NCI-H510A treated with DMSO at 0.1 percent for 48 hours (cell line): Measurements from ENCODE around the gene BCL6B.

Experiments used
- DNase-seq: peaks from one replicate; lab custom pipeline; 2025; lab: John Stamatoyannopoulos, UW

Gene BCL6B

GRCh38 chr17:7007143-7007542, 15.7 kb upstream of the BCL6B start:
- no peak for DNase-seq

GRCh38 chr17:7010523-7010922, 12.3 kb upstream of the BCL6B start:
- DNase-seq, result no peak

- DNase-seq, result no peak
Observed at GRCh38 chr17:7011415-7011814, 11.4 kb upstream of the BCL6B start.

DNA sequence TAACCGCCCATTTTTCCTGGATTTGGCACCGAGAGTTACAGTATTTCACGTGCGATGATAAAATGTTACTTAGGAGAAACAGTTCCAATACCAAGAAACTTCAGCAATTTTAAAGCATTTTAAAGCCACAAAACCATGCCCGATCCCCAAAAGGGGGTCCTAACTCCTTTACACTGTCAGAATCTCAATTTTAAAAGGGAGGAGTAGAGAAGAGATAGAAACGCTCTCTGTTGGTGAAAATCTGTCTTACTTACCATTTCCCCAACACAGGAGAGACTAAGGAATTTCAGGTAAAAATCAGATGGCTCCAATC, 11.0 kb upstream of the BCL6B start:
- DNase-seq, result no peak

- peak; percentile 87 for DNase-seq
Observed at GRCh38 chr17:7014261-7014994, 8.4 kb upstream of the BCL6B start.

- DNase-seq, result no peak
Observed at GRCh38 chr17:7014995-7015958, 7.6 kb upstream of the BCL6B start.

DNA sequence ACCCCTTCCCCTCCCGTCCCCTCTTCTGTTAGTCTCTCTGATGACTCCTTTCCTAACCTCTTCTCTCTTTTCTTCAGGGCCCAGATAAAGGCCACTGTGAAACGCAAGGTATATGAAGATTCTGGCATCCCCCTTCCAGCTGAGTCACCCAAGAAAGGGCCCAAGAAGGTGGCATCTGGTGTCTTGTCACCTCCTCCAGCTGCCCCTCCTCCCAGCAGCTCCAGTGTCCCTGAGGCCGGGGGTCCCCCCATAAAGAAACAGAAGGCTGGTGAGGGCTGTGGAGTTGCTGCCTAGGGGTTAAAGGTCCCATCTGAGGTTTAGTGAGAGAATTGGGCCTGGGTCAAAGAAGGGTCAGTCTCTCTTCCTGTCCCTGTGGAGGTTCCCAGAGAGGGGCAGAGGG, 6.4 kb upstream of the BCL6B start:
- no peak for DNase-seq

GRCh38 chr17:7016886-7017826, 5.7 kb upstream of the BCL6B start:
- DNase-seq, result no peak

- DNase-seq, result no peak
Observed at GRCh38 chr17:7017827-7018200, 5.0 kb upstream of the BCL6B start.

DNA sequence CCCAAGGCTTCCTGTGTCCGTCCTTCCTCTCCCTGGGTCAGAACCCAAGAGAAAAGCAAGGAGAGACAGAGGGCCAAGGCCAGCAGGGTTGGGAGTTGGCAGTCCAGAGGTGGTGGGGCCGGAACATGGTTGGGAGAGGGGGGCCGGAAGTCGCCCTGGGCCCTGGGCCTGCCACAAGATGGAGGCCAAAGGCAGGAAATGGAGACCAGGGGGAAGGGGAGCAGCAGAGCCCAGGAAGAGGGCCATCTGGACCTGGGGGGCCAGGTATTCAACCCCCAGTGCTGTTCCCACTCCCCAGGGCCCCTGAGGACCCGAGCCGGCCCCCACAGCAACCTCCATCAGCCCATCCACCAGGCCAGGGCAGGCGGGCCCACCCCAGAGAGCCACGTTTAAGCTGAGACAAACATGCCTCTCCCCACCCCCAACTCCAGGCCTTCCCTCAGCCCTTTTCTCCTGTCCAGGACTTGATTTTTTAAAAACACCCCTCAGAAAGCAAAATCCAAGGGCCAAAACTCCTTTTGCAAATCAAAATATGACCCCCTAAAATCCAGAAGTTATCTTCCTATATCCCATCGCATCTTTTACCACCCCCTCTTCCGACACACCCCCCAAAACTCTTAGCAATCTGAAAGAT, 4.4 kb upstream of the BCL6B start:
- no peak for DNase-seq

DNA sequence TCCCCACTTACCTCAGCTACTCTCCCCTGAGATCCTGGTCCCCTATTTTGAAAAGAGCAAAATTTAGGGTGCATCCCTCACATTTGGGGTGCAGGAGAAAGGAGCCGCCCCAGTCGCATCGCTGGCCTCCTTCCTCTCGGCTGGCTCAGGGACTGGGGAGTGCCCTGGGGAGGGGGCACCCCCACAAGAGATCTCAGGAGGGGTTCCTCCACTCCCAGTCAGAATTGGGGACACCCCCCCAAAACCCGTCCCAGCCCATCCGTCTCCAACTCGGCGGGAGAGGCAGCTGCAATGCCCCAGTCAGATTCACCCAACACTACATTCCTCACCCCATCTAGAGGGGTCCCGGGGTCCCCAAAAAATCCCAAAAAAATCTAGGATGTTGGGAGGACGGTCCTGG, 3.5 kb upstream of the BCL6B start:
- no peak for DNase-seq

- no peak for DNase-seq
Observed at GRCh38 chr17:7019839-7020519, 2.9 kb upstream of the BCL6B start.

DNA sequence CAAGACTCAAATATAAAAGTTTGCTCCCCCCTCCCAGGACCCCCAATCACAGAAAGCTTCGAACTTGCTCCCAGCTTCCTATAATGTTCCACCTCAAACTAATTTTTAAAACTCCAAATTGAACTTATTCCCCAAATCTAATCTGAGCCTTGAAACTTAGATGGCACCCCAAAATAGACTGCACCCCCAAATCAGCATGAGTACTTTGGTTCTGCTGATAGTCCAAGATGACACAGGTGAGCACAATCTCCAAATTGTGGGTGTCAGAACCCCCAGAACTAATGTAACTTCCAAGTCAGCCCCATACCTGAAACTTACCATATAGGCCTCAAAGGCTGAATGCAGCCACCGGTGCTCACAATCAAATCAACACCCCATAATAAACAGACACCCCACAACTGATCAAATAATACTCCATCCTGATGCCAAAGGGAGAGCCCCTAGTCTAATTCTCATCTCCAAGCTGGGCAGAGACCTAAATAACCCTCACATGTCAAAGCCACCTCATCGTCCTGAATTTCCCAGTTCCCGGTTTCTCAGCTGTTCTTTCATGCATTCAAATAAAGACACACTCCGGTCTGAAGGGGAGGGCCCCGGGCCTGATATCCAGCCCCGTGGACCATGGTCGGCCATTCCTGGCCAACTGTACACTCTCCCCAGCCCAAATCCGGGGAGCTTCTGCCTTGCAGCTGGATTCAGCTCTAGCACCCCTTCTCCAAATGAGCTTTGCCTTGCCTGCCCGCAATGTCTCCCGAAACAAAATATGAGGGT, 1.8 kb upstream of the BCL6B start:
- DNase-seq, result no peak

- DNase-seq, result peak; percentile 48
Observed at GRCh38 chr17:7021993-7022778, 664 bp upstream of the BCL6B start.

GRCh38 chr17:7023576-7024401, 939 bp downstream of the BCL6B start:
- peak; percentile 12 for DNase-seq

GRCh38 chr17:7024402-7024785, 1.5 kb downstream of the BCL6B start:
- DNase-seq, result no peak

GRCh38 chr17:7025245-7025644, 2.4 kb downstream of the BCL6B start:
- DNase-seq, result no peak

DNA sequence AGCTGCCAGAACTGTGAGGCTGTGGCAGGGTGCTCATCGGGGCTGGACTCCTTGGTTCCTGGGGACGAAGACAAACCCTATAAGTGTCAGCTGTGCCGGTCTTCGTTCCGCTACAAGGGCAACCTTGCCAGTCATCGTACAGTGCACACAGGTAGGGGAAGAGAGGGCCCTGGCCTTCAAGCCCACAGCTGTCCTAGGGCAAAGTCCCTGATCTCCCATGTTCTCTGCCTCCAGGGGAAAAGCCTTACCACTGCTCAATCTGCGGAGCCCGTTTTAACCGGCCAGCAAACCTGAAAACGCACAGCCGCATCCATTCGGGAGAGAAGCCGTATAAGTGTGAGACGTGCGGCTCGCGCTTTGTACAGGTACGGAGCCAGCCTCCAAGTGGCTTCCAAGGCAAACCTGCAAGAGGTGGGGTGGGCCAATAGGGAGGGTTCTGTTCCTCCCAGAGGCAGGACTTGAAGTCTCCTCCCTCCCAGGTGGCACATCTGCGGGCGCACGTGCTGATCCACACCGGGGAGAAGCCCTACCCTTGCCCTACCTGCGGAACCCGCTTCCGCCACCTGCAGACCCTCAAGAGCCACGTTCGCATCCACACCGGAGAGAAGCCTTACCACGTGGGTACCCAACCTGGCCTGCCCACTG, 3.7 kb downstream of the BCL6B start:
- no peak for DNase-seq
